ENCODE results near the gene ODF4. TPM values are rescaled to one million over a fixed set of nuclear protein-coding genes. Genes with fewer than 3 reads are reported as not detected.
"Not testable (repeated sequence)": the region's sequence is repeated elsewhere in the genome, so short reads cannot be mapped to it uniquely, and the experiment has no call there.

The ODF4 gene
- total RNA-seq, 1 donor from 2014 or later = not detected

DNA sequence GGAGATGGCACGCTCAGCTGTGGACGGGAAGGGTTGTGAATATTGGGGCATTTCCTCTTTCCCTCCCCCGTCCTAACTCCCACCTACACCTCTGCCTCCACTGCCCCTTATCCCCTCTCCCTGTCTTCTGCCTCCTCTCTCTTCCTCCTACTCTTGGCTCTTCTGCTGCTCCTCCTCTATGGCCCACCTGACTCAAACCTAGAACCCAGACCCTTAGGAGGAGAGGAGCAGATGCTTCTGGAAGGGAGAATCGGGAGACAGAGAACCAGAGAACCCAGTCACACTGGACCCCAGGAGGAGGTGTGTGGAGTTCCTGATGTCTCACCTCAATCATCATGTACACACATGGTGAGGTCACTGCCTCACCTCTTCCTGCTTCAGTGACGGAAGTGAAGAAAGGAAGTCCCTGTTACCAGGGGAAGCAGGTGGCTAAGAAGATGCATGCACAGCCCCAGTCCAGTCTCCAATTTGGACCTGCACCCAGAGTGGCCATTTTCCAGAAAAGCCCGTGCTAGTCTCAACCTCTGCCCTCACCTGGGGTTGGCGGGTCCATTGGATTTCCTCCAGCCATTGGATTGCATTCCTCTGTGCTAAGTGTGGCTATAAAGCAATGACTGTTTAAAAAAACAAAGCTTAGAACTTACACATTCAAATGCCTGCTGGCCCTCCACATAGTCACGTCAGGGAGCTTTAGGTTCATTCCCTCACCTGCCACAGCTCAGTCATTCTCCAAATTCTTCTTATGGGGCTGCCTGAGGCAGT, 54.0 kb downstream of the ODF4 start:
- no peaks in the 10 kb centered on the region for H3K27me3 ChIP-seq
- intact Hi-C loops (cut with DNase I) = no loop called here

DNA sequence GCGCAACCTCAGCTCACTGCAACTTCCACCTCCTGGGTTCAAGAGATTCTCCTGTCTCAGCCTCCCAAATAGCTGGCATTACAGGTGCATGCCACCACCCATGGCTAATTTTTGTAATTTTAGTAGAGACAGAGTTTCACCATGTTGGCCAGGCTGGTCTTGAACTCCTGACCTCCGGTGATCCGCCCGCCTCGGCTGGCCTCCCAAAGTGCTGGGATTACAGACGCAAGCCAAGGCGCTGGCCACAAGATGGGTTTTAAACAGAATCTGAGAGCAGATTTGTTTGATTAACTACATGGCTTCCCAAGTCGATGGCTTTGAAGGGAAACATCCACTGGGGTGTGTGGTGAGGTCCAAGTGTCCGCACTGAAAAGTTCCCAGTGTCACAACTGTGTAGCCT, 54.9 kb downstream of the ODF4 start:
- DNase-seq (ENCODE audit: low spot score in 2 of 2); H3K27ac ChIP-seq; H3K27me3 ChIP-seq; H3K4me1 ChIP-seq; intact Hi-C loops (cut with DNase I); H3K36me3 ChIP-seq; H3K4me3 ChIP-seq; H3K9me3 ChIP-seq: not testable (repeated sequence)

More for the DNA sequence above, 54.0 kb downstream of the ODF4 start:
- no peaks in the 10 kb centered on the region for H3K4me1 ChIP-seq
- no peak overlapping the region for H3K27ac ChIP-seq
- no peaks in the 10 kb centered on the region for H3K9me3 ChIP-seq
- H3K36me3 ChIP-seq = no peaks in the 10 kb centered on the region
- no peak for DNase-seq (ENCODE audit: low spot score in 2 of 2)
- H3K4me3 ChIP-seq = no peak overlapping the region
- TF ChIP-seq, protein P1, sequence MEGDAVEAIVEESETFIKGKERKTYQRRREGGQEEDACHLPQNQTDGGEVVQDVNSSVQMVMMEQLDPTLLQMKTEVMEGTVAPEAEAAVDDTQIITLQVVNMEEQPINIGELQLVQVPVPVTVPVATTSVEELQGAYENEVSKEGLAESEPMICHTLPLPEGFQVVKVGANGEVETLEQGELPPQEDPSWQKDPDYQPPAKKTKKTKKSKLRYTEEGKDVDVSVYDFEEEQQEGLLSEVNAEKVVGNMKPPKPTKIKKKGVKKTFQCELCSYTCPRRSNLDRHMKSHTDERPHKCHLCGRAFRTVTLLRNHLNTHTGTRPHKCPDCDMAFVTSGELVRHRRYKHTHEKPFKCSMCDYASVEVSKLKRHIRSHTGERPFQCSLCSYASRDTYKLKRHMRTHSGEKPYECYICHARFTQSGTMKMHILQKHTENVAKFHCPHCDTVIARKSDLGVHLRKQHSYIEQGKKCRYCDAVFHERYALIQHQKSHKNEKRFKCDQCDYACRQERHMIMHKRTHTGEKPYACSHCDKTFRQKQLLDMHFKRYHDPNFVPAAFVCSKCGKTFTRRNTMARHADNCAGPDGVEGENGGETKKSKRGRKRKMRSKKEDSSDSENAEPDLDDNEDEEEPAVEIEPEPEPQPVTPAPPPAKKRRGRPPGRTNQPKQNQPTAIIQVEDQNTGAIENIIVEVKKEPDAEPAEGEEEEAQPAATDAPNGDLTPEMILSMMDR (IDR thresholded peaks at IDR 0.05) = no peak

Other genes starting within 250 kb of the ODF4 start
- not detected for gene ALOXE3, start 221.3 kb upstream of the ODF4 start, total RNA-seq
- gene HES7, start 215.7 kb upstream of the ODF4 start, total RNA-seq = not detected
- 178 TPM for gene PER1, start 187.4 kb upstream of the ODF4 start, total RNA-seq
- 28.3 TPM for gene VAMP2, start 176.9 kb upstream of the ODF4 start, total RNA-seq
- 1.6 TPM for gene TMEM107, start 163.5 kb upstream of the ODF4 start, total RNA-seq
- 29.5 TPM for gene BORCS6, start 149.7 kb upstream of the ODF4 start, total RNA-seq
- not detected for gene AURKB, start 129.3 kb upstream of the ODF4 start, total RNA-seq
- 18.8 TPM for gene CTC1, start 91.8 kb upstream of the ODF4 start, total RNA-seq
- 108 TPM for gene PFAS, start 90.6 kb upstream of the ODF4 start, total RNA-seq
- 15.5 TPM for gene RANGRF, start 51.2 kb upstream of the ODF4 start, total RNA-seq
- gene SLC25A35, start 44.4 kb upstream of the ODF4 start, total RNA-seq = 0.53 TPM
- 321 TPM for gene ARHGEF15, start 29.6 kb upstream of the ODF4 start, total RNA-seq
- 1,547 TPM for gene RPL26, start 43.4 kb downstream of the ODF4 start, total RNA-seq
- gene RNF222, start 58.0 kb downstream of the ODF4 start, total RNA-seq = not detected
- 103 TPM for gene NDEL1, start 96.0 kb downstream of the ODF4 start, total RNA-seq